ENCODE data around the gene ULK2. TPM values are rescaled to one million over a fixed set of nuclear protein-coding genes. Genes with fewer than 3 reads are reported as not detected.
A peak's percentile ranks its signal among the peaks of the same experiment; 100 is the strongest.

ULK2 gene
- total RNA-seq (2021) (12.9 and 15.6 TPM in 2 replicates), Bru-seq, nascent RNA (percentile 64 among the genes with signal in this experiment), BruChase-seq, experiment 1, labeled RNA remaining after a 2-hour chase (percentile 64 among the genes with signal in this experiment), BruChase-seq, experiment 2, labeled RNA remaining after a 6-hour chase (percentile 65 among the genes with signal in this experiment)
- long read RNA-seq, partial matches to known transcripts, result 7 of 10 reads
- long read RNA-seq, other reads (novel, unspliced or antisense), result 3 of 10 reads

DNA sequence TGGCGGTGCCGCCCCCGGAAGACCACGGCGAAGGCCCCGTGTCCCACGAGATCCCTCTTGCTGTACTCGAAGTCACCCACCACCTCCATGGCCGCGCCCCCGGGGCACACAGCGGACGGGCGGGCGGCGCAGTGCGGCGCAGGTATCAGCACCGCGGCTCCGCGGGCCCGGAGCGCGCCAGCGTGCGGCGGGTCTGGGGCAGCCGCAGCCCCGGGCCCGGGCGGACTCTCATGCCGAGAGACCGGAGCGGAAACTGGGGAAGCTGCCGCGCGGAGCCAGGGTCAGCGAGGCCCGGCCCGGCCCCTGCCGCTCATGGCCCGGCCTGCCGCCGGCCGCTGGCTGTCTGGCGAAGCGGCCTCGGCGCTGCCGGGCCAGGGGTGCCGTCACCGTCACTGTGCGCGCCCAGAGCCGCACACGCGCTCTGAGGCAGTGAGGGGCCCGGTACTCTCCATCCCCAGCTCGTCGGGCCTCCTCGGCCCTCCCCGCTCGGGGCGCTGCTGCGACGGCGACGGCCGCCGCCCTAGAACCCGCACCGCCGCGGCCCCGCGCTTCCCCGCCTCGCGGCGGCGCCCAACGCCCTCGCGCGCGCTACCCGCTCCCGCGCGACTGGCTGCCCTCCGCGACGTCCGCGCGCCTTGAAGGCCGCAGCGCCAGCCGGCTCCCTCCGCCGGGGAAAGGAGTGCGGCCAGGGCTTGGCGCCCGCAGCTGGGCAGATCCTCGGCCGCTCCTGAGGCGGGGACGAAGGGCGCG is at the start of gene ULK2:
ULK2 (minus strand) TSS at position 608 of the 750 bp plus-strand sequence; CDS start at position 89, 519 bp downstream.
- TF ChIP-seq EZH2 (IDR thresholded peaks at IDR 0.05; ENCODE audit: borderline replicate concordance, low read depth, low read length, poor library complexity, severe bottlenecking), result no peak
- TF ChIP-seq, protein P1, sequence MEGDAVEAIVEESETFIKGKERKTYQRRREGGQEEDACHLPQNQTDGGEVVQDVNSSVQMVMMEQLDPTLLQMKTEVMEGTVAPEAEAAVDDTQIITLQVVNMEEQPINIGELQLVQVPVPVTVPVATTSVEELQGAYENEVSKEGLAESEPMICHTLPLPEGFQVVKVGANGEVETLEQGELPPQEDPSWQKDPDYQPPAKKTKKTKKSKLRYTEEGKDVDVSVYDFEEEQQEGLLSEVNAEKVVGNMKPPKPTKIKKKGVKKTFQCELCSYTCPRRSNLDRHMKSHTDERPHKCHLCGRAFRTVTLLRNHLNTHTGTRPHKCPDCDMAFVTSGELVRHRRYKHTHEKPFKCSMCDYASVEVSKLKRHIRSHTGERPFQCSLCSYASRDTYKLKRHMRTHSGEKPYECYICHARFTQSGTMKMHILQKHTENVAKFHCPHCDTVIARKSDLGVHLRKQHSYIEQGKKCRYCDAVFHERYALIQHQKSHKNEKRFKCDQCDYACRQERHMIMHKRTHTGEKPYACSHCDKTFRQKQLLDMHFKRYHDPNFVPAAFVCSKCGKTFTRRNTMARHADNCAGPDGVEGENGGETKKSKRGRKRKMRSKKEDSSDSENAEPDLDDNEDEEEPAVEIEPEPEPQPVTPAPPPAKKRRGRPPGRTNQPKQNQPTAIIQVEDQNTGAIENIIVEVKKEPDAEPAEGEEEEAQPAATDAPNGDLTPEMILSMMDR (conservative IDR thresholded peaks at IDR 0.05; ENCODE audit: low read depth, low read length), result 0 out of 2 replicates have a peak, but pooled peaks have one; percentile 7
- H3K4me1 ChIP-seq (ENCODE audit: insufficient read depth, low read length, poor library complexity, severe bottlenecking), result peaks cover 4% of the 10 kb centered on the region
- ChIA-PET POLR2A (ENCODE audit: low non-redundant PET) (no interaction called here), CTCF (no interaction called here)
- H3K27me3 ChIP-seq (replicated peaks; ENCODE audit: insufficient read depth, low read depth, low read length, poor library complexity), result no peaks in the 10 kb centered on the region
- H3K9me3 ChIP-seq (ENCODE audit: low read depth, low read length, poor library complexity, severe bottlenecking), result no peaks in the 10 kb centered on the region
- peak within 1 kb of the TSS; percentile 85 for H3K27ac ChIP-seq (ENCODE audit: low read depth, low read length, poor library complexity, severe bottlenecking)
- H3K4me3 ChIP-seq (ENCODE audit: low read depth, low read length, poor library complexity, severe bottlenecking), result peak within 1 kb of the TSS; percentile 95
- intact Hi-C loops (cut with micrococcal nuclease; ENCODE audit: unreplicated experiment), result loop anchor here (5.0 kb wide), 1 partner anchor 140 kb away; the partner anchor contains the start of gene SPECC1
- peak; percentile 84 for DNase-seq (ENCODE audit: low spot score)
- no peaks in the 10 kb centered on the region for H3K36me3 ChIP-seq (ENCODE audit: insufficient read depth, low read length, poor library complexity, severe bottlenecking)
- no TSS peak for BruUV-seq (replicated peaks)

DNA sequence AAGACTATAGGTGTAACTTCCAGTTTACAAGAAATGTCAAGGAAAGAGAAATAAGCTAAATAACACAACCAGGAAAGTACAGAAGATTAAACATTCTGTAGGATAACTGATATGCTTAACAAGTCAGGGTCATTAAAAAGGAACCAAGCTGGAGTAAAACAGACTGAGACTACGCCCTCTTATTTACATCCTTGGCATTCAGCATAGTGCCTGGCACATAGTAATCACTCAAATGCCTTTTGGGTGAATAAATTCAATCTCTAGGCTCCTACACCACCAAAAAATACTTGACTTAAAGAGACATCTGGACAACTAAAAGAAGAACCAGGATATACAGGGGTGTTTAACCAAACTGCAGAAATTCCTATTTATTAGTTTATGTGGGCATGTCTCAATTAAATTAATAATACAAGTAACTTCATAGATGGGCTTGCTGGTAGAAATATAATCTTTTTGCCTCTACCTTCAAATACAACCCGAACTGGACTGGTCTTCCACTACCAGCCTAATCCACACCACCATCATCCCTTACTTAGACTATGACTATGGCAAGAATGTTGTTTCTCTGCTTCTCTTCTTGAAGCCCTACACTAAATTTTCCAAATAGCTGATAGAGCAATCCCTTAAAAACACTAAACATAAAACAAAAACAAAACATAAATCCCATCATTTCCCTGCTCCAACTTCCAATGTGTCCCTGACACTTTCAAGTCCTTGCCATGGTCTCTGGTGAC is 47.7 kb upstream of the ULK2 start:
- no TSS peak for BruUV-seq (replicated peaks)

DNA sequence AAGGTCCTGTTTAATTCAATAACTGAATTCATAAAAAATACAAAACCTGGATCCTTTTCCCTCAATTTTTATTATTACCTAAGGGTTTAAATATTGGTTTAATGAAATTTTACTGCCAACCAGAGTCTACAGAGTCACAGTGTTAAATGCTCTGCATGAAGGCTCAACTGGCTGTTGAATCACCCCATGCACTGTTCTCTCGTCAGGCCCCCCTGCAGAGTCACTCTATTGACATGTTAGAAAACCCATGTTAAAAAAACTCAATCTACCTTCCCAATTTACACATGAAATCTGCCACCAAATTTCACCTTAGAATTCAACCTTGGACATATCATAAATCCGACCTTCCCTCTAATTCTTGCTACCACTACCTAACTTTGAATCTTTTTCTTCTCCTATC is 43.3 kb upstream of the ULK2 start:
- CTCF ChIA-PET, result no interaction called here
- DNase-seq (ENCODE audit: low spot score), result no peak
- Histone ChIP-seq H3K27ac (ENCODE audit: low read depth, low read length, poor library complexity, severe bottlenecking) (no peak overlapping the region), H3K27me3 (replicated peaks; ENCODE audit: insufficient read depth, low read depth, low read length, poor library complexity) (no peaks in the 10 kb centered on the region), H3K4me1 (ENCODE audit: insufficient read depth, low read length, poor library complexity, severe bottlenecking) (no peaks in the 10 kb centered on the region), H3K36me3 (ENCODE audit: insufficient read depth, low read length, poor library complexity, severe bottlenecking) (peaks cover 41% of the 10 kb centered on the region), H3K4me3 (ENCODE audit: low read depth, low read length, poor library complexity, severe bottlenecking) (no peak overlapping the region), H3K9me3 (ENCODE audit: low read depth, low read length, poor library complexity, severe bottlenecking) (no peaks in the 10 kb centered on the region)
- no peak for TF ChIP-seq EZH2 (IDR thresholded peaks at IDR 0.05; ENCODE audit: borderline replicate concordance, low read depth, low read length, poor library complexity, severe bottlenecking)
- TF ChIP-seq, protein P1 (conservative IDR thresholded peaks at IDR 0.05; ENCODE audit: low read depth, low read length), result no peak
- POLR2A ChIA-PET (ENCODE audit: low non-redundant PET), result no interaction called here
- no TSS peak for BruUV-seq (replicated peaks)
- intact Hi-C loops (cut with micrococcal nuclease; ENCODE audit: unreplicated experiment), result no loop called here

More for the DNA sequence above, 47.7 kb upstream of the ULK2 start:
- no peak for TF ChIP-seq EZH2 (IDR thresholded peaks at IDR 0.05; ENCODE audit: borderline replicate concordance, low read depth, low read length, poor library complexity, severe bottlenecking)
- TF ChIP-seq, protein P1 (conservative IDR thresholded peaks at IDR 0.05; ENCODE audit: low read depth, low read length), result no peak
- no peak for DNase-seq (ENCODE audit: low spot score)
- Histone ChIP-seq H3K4me1 (ENCODE audit: insufficient read depth, low read length, poor library complexity, severe bottlenecking) (no peaks in the 10 kb centered on the region), H3K9me3 (ENCODE audit: low read depth, low read length, poor library complexity, severe bottlenecking) (no peaks in the 10 kb centered on the region), H3K4me3 (ENCODE audit: low read depth, low read length, poor library complexity, severe bottlenecking) (no peak overlapping the region), H3K36me3 (ENCODE audit: insufficient read depth, low read length, poor library complexity, severe bottlenecking) (peaks cover 20% of the 10 kb centered on the region), H3K27ac (ENCODE audit: low read depth, low read length, poor library complexity, severe bottlenecking) (no peak overlapping the region), H3K27me3 (replicated peaks; ENCODE audit: insufficient read depth, low read depth, low read length, poor library complexity) (no peaks in the 10 kb centered on the region)
- CTCF ChIA-PET, result no interaction called here
- POLR2A ChIA-PET (ENCODE audit: low non-redundant PET), result no interaction called here
- intact Hi-C loops (cut with micrococcal nuclease; ENCODE audit: unreplicated experiment), result no loop called here
